Measurements from ENCODE around the gene ALX3.
A peak's percentile ranks its signal among the peaks of the same experiment; 100 is the strongest.

ALX3 gene

GRCh38 chr1:110070671-110071242, at the start of gene ALX3:
ALX3 (minus strand) TSS chr1:110070672; CDS start chr1:110070612, 60 bp downstream.
- no peak for DNase-seq (ENCODE audit: low spot score)

- DNase-seq (ENCODE audit: low spot score), result no peak
Observed at GRCh38 chr1:110119843-110120242, 49.4 kb upstream of the ALX3 start.

DNA sequence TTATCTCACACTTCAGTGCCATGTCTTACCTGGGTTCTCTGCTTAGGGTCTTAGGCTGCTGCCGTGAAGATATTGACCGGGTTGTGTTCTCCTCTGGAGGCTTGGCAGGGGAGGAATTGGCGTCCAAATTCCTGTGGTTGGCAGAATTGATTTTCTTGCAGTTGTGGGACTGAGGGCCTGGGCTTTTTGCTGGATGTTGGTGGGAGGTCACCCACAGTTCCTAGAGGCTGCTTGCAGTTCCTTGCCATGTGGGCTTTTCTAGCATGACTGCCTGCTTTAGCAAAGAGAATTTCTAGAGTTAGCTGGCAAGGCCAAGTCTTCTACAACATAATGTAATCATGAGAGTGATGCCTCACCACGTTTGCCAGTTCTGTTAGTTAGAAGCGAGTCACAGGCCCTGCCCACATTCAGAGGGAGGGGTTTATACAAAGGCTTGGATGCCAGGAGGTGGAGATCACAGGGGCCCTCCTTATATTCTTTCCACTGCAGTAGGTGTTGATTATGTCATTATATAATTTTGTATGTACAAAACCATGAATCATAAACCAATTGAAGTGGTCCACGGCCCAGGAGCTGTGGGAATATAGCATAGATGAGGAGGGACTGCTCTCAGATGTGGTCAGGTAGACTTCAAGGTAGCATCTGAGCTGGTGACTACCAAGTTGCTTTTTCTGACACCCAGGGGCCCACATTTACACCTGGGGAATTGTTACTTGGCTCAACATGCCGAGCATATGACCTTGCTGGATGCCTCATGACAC, 48.3 kb upstream of the ALX3 start:
- no peak for DNase-seq (ENCODE audit: low spot score)

DNA sequence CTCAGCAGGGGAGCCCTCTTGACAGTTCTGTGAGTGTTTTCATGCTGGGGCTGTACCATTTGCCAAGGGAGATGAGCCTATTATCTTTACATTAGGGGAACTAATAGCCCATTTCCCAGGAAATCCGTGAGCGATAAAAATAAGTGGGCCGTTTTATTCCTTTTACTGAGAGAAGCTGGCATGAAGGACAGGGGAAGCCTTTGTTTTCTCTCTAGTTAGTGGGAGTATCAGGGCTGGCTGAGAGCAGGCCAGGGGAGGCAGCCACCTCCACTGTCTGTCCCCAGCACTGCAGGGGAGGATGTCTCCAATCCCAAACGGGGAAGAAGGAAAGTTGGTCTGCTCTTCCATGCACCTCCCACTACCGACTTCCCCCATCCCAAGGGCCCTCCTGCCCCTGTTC, 44.3 kb upstream of the ALX3 start:
- DNase-seq (ENCODE audit: low spot score), result no peak

- no peak for DNase-seq (ENCODE audit: low spot score)
Observed at GRCh38 chr1:110114173-110114572, 43.7 kb upstream of the ALX3 start.

GRCh38 chr1:110113551-110113950, 43.1 kb upstream of the ALX3 start:
- DNase-seq (ENCODE audit: low spot score), result no peak

- DNase-seq (ENCODE audit: low spot score), result no peak
Observed at GRCh38 chr1:110112656-110113055, 42.2 kb upstream of the ALX3 start.

DNA sequence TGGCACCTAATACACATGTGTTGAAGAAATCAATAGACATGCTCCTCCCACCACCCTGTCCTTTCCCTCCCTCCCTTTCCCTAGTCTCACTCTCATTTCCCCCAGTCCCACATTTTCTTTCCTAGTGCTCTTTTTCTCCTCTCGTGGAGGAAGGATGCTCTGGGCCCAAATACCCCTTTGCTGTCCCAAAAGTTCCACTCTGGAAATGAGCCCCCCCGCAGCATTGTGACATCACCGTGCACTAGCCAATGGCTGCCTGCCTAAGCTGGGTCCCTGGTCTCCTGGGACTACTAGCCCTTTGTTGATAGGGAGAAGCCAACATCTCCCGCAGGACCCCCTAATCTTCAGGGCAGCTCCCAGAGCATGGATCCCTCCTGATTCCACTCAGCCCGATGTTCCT, 41.7 kb upstream of the ALX3 start, which contains the start of gene UBL4B:
Gene UBL4B, plus strand, starts transcription at position 301 of the 400 bp plus-strand sequence. Its CDS starts 92 bp downstream, at position 393.
- no peak for DNase-seq (ENCODE audit: low spot score)

DNA sequence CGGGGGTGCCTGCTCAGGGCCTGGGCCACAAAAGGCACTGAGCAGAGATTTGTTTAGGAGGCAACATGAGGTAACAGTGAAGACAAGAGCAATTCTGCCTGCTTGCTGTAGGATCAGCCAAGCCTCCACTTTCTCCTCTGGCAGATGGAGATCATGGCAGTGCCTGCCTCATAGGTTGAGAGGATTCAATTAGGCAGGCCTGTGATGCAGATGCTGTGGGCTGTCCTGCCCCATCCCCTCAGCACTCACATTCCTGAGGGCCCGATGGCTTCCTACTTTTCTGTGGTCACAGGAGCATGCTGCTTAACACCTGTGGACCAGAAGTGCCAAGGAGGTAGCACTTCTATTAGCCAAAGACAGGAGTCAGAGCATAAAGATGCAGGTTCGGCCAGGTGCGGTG, 40.6 kb upstream of the ALX3 start:
- no peak for DNase-seq (ENCODE audit: low spot score)

DNA sequence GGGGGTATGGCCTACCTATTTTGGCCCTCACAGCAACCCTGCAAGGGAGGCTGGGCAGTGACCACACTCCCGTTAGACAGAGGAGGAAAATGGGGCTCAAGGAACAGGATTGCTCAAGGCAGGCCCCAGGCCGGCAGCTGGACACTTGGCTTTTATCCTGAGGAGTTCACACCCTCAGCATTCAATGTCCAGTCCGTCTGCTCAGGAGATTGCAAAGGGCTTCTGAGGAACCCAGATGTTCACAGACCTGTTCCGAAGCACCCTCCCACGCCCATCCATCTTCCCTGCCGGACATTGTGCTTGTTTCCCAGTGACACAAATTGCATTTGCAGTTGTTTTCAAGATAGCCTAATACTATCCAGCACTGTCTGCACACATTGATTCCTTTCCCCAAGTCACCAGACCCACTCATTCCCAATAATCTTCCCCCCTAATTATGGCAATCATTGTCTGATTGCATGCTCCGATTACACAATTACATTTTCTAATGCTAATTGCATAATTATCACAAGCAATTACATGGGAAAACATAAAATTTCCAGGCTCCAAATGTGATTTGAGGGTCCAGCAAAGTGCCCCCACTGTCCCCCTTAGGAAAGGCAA, 37.5 kb upstream of the ALX3 start:
- DNase-seq (ENCODE audit: low spot score), result no peak

- DNase-seq (ENCODE audit: low spot score), result peak; percentile 86
Observed at GRCh38 chr1:110106013-110106941, 35.8 kb upstream of the ALX3 start.

GRCh38 chr1:110102081-110102480, 31.6 kb upstream of the ALX3 start:
- no peak for DNase-seq (ENCODE audit: low spot score)

DNA sequence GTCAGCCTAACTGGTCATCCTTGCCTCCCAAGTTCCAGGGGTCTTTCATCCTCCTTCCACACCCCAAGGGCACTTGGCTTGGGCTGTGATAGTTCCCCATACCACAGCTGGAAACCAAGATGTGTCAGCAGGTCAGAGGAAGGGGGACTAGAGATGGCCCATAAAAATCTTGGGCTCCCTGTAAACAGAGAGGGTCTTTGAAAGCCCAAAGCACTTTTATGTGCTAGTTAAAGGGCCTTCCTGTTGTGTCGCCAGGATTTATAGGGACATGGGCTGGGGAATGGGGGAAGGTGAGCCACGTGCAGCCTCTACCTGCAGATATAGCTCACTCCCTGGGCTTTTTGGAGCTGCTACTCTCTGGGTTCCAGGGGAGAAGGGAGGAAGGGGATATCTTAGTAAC, 29.9 kb upstream of the ALX3 start:
- no peak for DNase-seq (ENCODE audit: low spot score)

DNA sequence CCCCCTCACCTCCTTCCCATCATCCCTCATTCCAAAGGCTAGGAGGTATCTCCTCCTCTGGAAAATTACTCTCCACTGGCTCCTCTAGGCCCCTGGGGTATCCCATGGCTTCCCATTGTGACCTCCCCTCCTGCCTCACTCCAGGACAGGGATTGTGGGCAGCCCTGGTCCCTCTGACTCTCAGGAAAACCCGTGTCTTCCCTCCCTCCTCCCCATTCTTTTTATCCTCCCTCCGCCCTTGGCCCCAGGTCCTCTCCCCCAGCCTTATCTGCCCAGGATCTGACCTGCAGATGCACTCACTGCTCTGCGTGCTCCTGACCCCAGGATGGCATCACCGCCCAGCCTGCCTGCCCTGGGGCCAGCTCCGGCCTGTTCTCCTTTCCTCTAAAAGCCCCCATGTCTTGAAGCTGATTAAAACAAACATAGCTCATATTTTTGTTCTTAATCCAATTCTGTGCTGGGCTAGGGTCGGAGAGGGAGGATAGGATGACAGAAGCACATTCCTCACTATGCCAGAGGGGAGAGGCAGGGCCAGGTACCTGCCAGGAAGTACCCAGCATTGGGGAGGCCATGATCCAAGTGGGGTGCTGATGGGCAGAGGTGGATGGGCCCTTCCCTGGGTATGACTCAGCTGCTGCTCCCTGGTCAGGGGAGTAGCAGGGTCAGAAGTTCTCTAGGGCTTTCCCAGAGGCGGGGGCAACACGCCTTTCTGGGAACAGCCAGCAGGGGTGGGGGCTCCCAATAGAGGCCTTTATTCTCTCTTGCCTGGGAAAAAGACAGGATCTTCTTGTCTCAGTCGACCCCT, 28.0 kb upstream of the ALX3 start:
- DNase-seq (ENCODE audit: low spot score), result no peak

- DNase-seq (ENCODE audit: low spot score), result no peak
Observed at GRCh38 chr1:110097507-110098221, 27.2 kb upstream of the ALX3 start.

DNA sequence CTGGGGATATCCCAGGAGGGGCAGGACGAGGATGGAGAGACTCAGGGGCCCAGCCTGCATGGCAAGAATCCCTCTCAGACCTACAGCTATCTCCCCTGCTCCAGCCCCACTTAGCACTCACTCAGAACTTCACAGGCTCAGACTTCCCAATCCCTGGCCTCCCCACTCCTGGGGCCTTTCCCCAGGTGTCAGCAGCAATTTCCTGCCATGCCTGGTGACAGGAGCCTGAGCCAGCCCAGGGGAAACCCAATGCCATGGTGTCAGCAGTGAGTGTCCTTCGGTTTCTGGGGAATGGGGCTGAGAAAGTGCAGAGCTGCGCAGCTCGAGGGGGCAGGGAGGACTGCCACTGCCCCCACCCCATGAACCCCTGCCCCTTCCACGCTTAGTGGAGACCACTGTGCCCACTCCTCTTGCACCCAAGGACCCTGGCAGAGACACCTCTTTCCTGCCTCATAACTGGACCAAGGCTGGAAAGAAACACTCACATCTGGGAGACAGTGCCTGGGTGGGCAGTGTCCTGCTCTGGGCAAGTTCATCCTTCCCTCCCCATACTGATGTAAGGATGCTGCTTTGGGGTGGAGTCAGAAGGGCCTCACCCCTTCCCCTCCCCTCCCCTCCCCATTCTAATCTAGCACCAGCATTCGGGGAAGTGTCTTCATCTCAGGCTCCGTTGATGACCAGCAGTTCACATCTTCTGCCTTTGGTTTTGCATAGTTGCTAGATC, 24.6 kb upstream of the ALX3 start:
- DNase-seq (ENCODE audit: low spot score), result no peak

GRCh38 chr1:110092991-110093390, 22.5 kb upstream of the ALX3 start:
- no peak for DNase-seq (ENCODE audit: low spot score)

DNA sequence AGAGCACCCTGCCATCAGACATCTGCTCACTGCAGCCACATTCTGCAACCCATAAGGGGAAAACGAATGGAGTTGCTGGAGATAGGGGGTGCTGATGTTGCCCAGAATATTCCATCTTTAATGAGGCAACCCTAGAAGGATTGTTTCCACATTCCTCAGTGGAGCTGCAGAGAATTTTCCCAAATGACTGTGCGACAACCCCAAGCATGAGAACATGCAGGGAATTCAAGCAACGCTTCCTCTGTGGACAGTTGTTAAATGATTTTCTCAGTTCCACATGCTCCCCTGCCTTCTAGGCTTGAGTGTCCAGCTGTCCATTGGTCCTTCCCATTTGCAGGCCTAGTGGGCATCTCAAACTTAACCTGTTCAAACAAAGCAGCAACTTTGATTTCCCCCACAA, 21.3 kb upstream of the ALX3 start:
- no peak for DNase-seq (ENCODE audit: low spot score)

- DNase-seq (ENCODE audit: low spot score), result no peak
Observed at GRCh38 chr1:110091381-110091780, 20.9 kb upstream of the ALX3 start.
